ENCODE data around the gene ASIC3.
A peak's percentile ranks its signal among the peaks of the same experiment; 100 is the strongest.
"Not testable (repeated sequence)": the region's sequence is repeated elsewhere in the genome, so short reads cannot be mapped to it uniquely, and the experiment has no call there.

ASIC3 gene

GRCh38 chr7:151047976-151048815 is at the start of gene ASIC3:
ASIC3 (plus strand) TSS chr7:151048531; CDS start chr7:151048886, 355 bp downstream.
- no peak for DNase-seq (ENCODE audit: low spot score)

- no peak for DNase-seq (ENCODE audit: low spot score)
Observed at GRCh38 chr7:150999001-150999400, 49.3 kb upstream of the ASIC3 start.

- DNase-seq (ENCODE audit: low spot score), result no peak
Observed at GRCh38 chr7:150999497-151000230, 48.7 kb upstream of the ASIC3 start.

GRCh38 chr7:151000897-151001495 is 47.3 kb upstream of the ASIC3 start:
- DNase-seq (ENCODE audit: low spot score), result no peak

GRCh38 chr7:151001546-151001945 is 46.8 kb upstream of the ASIC3 start:
- no peak for DNase-seq (ENCODE audit: low spot score)

GRCh38 chr7:151003572-151003971 is 44.8 kb upstream of the ASIC3 start:
- DNase-seq (ENCODE audit: low spot score), result no peak

- no peak for DNase-seq (ENCODE audit: low spot score)
Observed at GRCh38 chr7:151005566-151005965, 42.8 kb upstream of the ASIC3 start.

GRCh38 chr7:151006590-151007300 is 41.6 kb upstream of the ASIC3 start:
- DNase-seq (ENCODE audit: low spot score), result no peak

GRCh38 chr7:151007469-151007898 is 40.8 kb upstream of the ASIC3 start:
- DNase-seq (ENCODE audit: low spot score), result no peak

- no peak for DNase-seq (ENCODE audit: low spot score)
Observed at GRCh38 chr7:151008143-151008510, 40.2 kb upstream of the ASIC3 start.

GRCh38 chr7:151008511-151009323 is 39.6 kb upstream of the ASIC3 start:
- peak; percentile 88 for DNase-seq (ENCODE audit: low spot score)

- no peak for DNase-seq (ENCODE audit: low spot score)
Observed at GRCh38 chr7:151009327-151010036, 38.8 kb upstream of the ASIC3 start.

GRCh38 chr7:151010037-151010306 is 38.4 kb upstream of the ASIC3 start:
- no peak for DNase-seq (ENCODE audit: low spot score)

GRCh38 chr7:151010307-151011096 is 37.8 kb upstream of the ASIC3 start:
- no peak for DNase-seq (ENCODE audit: low spot score)

- no peak for DNase-seq (ENCODE audit: low spot score)
Observed at GRCh38 chr7:151011097-151011409, 37.3 kb upstream of the ASIC3 start.

GRCh38 chr7:151011616-151012015 is 36.7 kb upstream of the ASIC3 start:
- not testable (repeated sequence) for DNase-seq (ENCODE audit: low spot score)

GRCh38 chr7:151012031-151012692 is 36.2 kb upstream of the ASIC3 start:
- DNase-seq (ENCODE audit: low spot score), result no peak

- DNase-seq (ENCODE audit: low spot score), result peak; percentile 48
Observed at GRCh38 chr7:151012911-151013347, 35.4 kb upstream of the ASIC3 start.

GRCh38 chr7:151013356-151013732 is 35.0 kb upstream of the ASIC3 start:
- DNase-seq (ENCODE audit: low spot score), result no peak

Measured in hepatic stellate cell (primary cell).